HFFc6 (cell line): ENCODE data around the gene ATOH1. TPM values are rescaled to one million over a fixed set of nuclear protein-coding genes. Genes with fewer than 3 reads are reported as not detected.

Experiments
- DNase-seq: peaks from one replicate; pipeline ENCODE4 v3.0.0-alpha.2; 2018
- H3K27ac Mint-ChIP-seq: 2 replicates; pipeline ENCODE4 v1.8.0; 2020; ENCODE audit warnings: mild to moderate bottlenecking, mixed read lengths
- H3K27me3 Mint-ChIP-seq: 2 replicates; pipeline ENCODE4 v1.8.0; 2021; ENCODE audit warnings: mild to moderate bottlenecking, moderate library complexity, mixed read lengths; ENCODE audit not compliant: insufficient read depth
- H3K36me3 Mint-ChIP-seq: 2 replicates; pipeline ENCODE4 v1.8.0; 2021; ENCODE audit warnings: low read depth, mixed read lengths
- H3K4me1 Mint-ChIP-seq: 2 replicates; pipeline ENCODE4 v1.8.0; 2020; ENCODE audit warnings: low read depth, mixed read lengths
- H3K4me3 Mint-ChIP-seq: 2 replicates; pipeline ENCODE4 v1.8.0; 2020; ENCODE audit warnings: mild to moderate bottlenecking, moderate library complexity, mixed read lengths
- H3K9me3 Mint-ChIP-seq: 2 replicates; pipeline ENCODE4 v1.8.0; 2020; ENCODE audit warnings: mild to moderate bottlenecking, mixed read lengths
- long read RNA-seq: library from polyadenylated mRNA; unstranded; transcript quantifications from one replicate; pipeline ENCODE4 v2.0.0, GENCODE V29; 2019
- total RNA-seq, 6 experiments: library from RNA; stranded (reverse); fragmentation: NEBNext Ultra II Directional; extraction: Animal tissue kit (Norgen Biotek cat#: 25700); gene quantifications; 2 replicates in 1 of 6; 3 replicates in 5 of 6; pipeline ENCODE4 v1.2.3, GENCODE V29; 2021
- TF ChIP-seq, protein P1 (sequence below): fragments of 200-600 bp; sonication (generic); IDR thresholded peaks from 2 replicates; pipeline ENCODE4 v1.5.0; 2021; ENCODE audit warnings: antibody characterized with exemption, mild to moderate bottlenecking

ATOH1 gene, protein sequence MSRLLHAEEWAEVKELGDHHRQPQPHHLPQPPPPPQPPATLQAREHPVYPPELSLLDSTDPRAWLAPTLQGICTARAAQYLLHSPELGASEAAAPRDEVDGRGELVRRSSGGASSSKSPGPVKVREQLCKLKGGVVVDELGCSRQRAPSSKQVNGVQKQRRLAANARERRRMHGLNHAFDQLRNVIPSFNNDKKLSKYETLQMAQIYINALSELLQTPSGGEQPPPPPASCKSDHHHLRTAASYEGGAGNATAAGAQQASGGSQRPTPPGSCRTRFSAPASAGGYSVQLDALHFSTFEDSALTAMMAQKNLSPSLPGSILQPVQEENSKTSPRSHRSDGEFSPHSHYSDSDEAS
- total RNA-seq, result not detected
- long read RNA-seq, result 0 reads

DNA sequence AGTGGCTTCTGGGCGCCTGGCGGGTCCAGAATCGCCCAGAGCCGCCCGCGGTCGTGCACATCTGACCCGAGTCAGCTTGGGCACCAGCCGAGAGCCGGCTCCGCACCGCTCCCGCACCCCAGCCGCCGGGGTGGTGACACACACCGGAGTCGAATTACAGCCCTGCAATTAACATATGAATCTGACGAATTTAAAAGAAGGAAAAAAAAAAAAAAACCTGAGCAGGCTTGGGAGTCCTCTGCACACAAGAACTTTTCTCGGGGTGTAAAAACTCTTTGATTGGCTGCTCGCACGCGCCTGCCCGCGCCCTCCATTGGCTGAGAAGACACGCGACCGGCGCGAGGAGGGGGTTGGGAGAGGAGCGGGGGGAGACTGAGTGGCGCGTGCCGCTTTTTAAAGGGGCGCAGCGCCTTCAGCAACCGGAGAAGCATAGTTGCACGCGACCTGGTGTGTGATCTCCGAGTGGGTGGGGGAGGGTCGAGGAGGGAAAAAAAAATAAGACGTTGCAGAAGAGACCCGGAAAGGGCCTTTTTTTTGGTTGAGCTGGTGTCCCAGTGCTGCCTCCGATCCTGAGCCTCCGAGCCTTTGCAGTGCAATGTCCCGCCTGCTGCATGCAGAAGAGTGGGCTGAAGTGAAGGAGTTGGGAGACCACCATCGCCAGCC, at the start of gene ATOH1:
Gene ATOH1, plus strand, starts transcription at position 422 of the 663 bp plus-strand sequence. Its CDS starts 174 bp downstream, at position 596.
- Mint-ChIP-seq H3K27me3 (peaks cover 26% of the 10 kb centered on the region), H3K4me3 (no peak within 1 kb of the TSS), H3K36me3 (no peaks in the 10 kb centered on the region), H3K9me3 (no peaks in the 10 kb centered on the region; the same call in 1 of the 2 replicates), H3K4me1 (no peaks in the 10 kb centered on the region), H3K27ac (no peak within 1 kb of the TSS)
- TF ChIP-seq, protein P1, sequence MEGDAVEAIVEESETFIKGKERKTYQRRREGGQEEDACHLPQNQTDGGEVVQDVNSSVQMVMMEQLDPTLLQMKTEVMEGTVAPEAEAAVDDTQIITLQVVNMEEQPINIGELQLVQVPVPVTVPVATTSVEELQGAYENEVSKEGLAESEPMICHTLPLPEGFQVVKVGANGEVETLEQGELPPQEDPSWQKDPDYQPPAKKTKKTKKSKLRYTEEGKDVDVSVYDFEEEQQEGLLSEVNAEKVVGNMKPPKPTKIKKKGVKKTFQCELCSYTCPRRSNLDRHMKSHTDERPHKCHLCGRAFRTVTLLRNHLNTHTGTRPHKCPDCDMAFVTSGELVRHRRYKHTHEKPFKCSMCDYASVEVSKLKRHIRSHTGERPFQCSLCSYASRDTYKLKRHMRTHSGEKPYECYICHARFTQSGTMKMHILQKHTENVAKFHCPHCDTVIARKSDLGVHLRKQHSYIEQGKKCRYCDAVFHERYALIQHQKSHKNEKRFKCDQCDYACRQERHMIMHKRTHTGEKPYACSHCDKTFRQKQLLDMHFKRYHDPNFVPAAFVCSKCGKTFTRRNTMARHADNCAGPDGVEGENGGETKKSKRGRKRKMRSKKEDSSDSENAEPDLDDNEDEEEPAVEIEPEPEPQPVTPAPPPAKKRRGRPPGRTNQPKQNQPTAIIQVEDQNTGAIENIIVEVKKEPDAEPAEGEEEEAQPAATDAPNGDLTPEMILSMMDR, result no peak
- DNase-seq, result no peak

DNA sequence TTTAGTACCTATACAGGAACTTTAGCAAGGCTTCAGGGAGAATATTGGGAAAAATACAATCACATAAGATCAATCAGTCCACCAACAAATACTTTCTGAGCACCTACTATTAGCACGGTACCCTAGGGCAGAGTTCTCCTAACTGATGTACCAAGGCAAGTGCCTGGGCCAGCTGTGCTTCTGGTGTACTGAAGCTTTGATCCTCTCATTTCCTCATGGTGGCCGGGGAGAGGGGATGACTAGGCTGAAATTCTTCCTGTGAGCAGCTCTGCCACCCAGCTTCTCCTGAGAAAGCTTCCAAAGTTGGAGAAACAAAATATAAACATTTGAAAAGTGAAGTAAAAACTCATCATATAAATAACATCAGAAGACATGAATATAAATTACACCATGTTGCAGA, 49.3 kb upstream of the ATOH1 start:
- H3K4me1 Mint-ChIP-seq, result no peaks in the 10 kb centered on the region
- no peak for DNase-seq
- H3K36me3 Mint-ChIP-seq, result no peaks in the 10 kb centered on the region
- TF ChIP-seq, protein P1, result no peak
- no peaks in the 10 kb centered on the region for H3K27me3 Mint-ChIP-seq
- no peak overlapping the region for H3K27ac Mint-ChIP-seq
- no peaks in the 10 kb centered on the region; the same call in 1 of the 2 replicates for H3K9me3 Mint-ChIP-seq
- no peak overlapping the region for H3K4me3 Mint-ChIP-seq

DNA sequence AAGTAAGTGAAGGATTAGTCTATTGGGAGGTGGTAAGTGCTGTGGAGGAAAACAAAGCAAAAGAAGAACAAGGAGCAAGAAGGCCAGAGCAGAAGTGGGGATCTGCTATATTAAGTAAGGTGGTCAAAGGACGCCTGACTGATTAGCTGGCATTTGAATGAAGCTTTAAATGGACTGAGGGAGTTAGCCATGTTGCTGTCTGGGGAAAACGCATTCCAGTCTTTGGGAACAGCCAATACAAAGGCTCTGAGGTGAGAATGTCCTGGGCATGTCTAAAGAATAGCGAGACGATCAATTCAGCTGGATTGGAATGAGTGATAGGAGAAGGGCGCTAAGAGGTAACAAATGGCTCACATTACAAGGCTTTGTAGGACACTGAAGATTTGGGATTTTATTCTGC, 48.5 kb upstream of the ATOH1 start:
- TF ChIP-seq, protein P1, result no peak
- H3K9me3 Mint-ChIP-seq, result no peaks in the 10 kb centered on the region; the same call in 1 of the 2 replicates
- H3K4me1 Mint-ChIP-seq, result no peaks in the 10 kb centered on the region

DNA sequence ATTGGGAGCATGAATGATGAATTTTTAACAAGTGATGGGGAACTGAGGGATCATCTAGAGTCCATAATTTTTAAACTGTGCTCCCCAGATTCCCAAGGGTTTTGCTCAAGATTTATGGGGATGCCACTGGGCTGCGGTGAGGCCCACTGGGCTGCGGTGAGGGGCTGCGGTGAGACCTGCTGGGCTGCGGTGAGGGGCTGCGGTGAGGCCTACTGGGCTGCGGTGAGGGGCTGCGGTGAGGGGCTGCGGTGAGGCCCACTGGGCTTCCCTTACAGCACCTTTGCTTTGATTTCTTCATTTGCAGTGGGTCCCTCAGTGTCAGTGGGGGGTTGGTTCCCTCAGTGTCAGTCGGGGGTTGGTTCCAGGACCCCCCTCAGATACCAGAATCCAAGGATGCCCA, 47.4 kb upstream of the ATOH1 start:
- H3K9me3 Mint-ChIP-seq, result no peaks in the 10 kb centered on the region; the same call in 1 of the 2 replicates
- no peak overlapping the region for H3K27ac Mint-ChIP-seq
- H3K4me3 Mint-ChIP-seq, result no peak overlapping the region
- no peaks in the 10 kb centered on the region for H3K27me3 Mint-ChIP-seq
- no peaks in the 10 kb centered on the region for H3K4me1 Mint-ChIP-seq
- DNase-seq, result no peak
- TF ChIP-seq, protein P1, result no peak
- H3K36me3 Mint-ChIP-seq, result no peaks in the 10 kb centered on the region

More for the DNA sequence above, 48.5 kb upstream of the ATOH1 start:
- Mint-ChIP-seq H3K36me3 (no peaks in the 10 kb centered on the region), H3K27me3 (no peaks in the 10 kb centered on the region), H3K4me3 (no peak overlapping the region), H3K27ac (no peak overlapping the region)
- no peak for DNase-seq

DNA sequence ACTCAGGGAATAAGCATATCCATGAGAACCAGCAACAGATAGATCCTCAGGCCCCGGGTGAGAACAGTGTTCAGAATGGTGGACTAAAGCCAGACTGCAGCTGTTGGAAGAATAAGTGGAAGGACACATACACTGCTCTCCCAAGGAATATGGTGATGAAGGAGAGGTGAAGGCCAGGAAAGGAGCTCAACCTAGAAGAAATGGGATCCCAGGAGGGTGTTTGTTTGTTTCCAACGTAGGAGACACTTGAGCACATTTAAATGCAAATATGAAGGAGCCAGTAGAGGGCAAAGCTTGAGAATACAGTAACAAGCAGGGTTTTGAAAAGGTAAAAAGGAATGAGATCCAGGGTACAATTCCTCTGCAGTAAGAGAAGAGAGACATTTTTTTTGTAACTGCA, 42.4 kb upstream of the ATOH1 start:
- H3K27ac Mint-ChIP-seq, result no peak overlapping the region
- H3K4me3 Mint-ChIP-seq, result no peak overlapping the region
- H3K9me3 Mint-ChIP-seq, result no peaks in the 10 kb centered on the region

More for the DNA sequence above, 42.4 kb upstream of the ATOH1 start:
- no peaks in the 10 kb centered on the region for H3K27me3 Mint-ChIP-seq
- no peaks in the 10 kb centered on the region for H3K4me1 Mint-ChIP-seq
- H3K36me3 Mint-ChIP-seq, result no peaks in the 10 kb centered on the region
- DNase-seq, result no peak
- TF ChIP-seq, protein P1, result no peak
